Mesothelial cell of epicardium (in vitro differentiated cells): Measurements from ENCODE around the gene METRN. TPM values are rescaled to one million over a fixed set of nuclear protein-coding genes. Genes with fewer than 3 reads are reported as not detected.

Experiments
- DNase-seq, 2 experiments: peaks; one replicate each; pipeline ENCODE4 v3.0.0; 2021; ENCODE audit warnings: low spot score in 2 of 2; ENCODE audit not compliant: unreplicated experiment in 2 of 2
- H3K27ac Mint-ChIP-seq: 2 replicates; pipeline ENCODE4 v1.8.0; 2021; ENCODE audit warnings: mixed read lengths
- H3K27me3 Mint-ChIP-seq: 2 replicates; pipeline ENCODE4 v1.8.0; 2021; ENCODE audit warnings: low read depth, mixed read lengths
- H3K36me3 Mint-ChIP-seq: 2 replicates; pipeline ENCODE4 v1.8.0; 2021; ENCODE audit warnings: mixed read lengths
- H3K4me1 Mint-ChIP-seq: 2 replicates; pipeline ENCODE4 v1.8.0; 2021; ENCODE audit warnings: mixed read lengths
- H3K4me3 Mint-ChIP-seq: 2 replicates; pipeline ENCODE4 v1.8.0; 2021; ENCODE audit warnings: mild to moderate bottlenecking, moderate library complexity, mixed read lengths
- H3K9me3 Mint-ChIP-seq: 2 replicates; pipeline ENCODE4 v1.8.0; 2021; ENCODE audit warnings: mixed read lengths
- total RNA-seq: library from RNA; stranded (reverse); gene quantifications from 3 replicates; pipeline ENCODE4 v1.2.1, GENCODE V29; 2021
- TF ChIP-seq, protein P1 (sequence below): fragments of 200-600 bp; sonication (generic); IDR thresholded peaks from one replicate; pipeline ENCODE4 v1.5.0; 2021; ENCODE audit warnings: antibody characterized with exemption; ENCODE audit not compliant: unreplicated experiment

The METRN gene
- total RNA-seq, 1 donor from 2014 or later: 15.1 TPM

DNA sequence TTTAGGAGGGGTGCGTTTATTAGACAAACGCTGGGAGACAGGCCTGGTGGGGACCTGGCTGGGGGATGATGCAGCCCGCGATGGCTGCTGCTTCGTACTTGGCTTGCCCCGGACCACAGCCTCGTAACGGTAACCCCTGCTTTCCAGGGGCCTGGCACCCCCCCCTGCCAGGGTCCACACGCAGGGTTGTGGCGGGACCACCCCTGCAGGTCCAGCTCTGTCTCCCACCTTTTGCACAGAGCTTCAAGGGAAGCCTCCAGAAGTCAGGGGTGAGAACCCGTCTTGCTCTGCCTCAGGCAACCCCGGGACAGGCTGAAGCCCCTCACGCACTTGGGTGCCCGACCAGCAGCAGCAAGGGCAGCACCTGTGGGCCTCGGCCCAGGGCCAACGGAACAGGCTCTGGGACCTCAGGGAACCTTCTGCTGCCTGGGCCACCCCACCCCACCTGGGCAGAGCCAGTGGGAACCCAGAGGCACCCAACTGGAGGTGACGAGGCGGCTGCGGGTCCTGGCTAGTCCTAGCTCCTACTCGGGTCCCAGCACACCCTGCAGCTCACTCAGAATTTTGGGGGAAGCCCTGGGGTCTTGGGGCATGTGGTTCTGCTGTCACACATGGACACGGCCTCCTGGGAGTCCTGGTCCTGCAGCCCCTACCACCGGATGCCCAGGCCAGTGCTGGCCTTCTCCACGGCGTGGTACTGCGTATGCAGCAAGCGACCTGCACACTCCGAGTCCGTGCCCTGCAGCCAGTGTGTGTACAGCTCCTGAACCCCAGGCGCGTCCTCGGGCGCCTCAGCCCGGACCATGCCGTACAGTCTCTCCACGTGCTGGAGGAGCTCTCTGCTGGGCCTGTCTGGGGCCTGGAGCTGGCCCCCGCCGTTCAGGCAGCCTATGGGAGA, 15.1 kb downstream of the METRN start:
- Mint-ChIP-seq H3K4me3 (no peak overlapping the region), H3K4me1 (no peaks in the 10 kb centered on the region), H3K9me3 (no peaks in the 10 kb centered on the region), H3K36me3 (peaks cover 1% of the 10 kb centered on the region), H3K27ac (no peak overlapping the region), H3K27me3 (peaks cover 18% of the 10 kb centered on the region)
- no peak for DNase-seq
- TF ChIP-seq, protein P1, sequence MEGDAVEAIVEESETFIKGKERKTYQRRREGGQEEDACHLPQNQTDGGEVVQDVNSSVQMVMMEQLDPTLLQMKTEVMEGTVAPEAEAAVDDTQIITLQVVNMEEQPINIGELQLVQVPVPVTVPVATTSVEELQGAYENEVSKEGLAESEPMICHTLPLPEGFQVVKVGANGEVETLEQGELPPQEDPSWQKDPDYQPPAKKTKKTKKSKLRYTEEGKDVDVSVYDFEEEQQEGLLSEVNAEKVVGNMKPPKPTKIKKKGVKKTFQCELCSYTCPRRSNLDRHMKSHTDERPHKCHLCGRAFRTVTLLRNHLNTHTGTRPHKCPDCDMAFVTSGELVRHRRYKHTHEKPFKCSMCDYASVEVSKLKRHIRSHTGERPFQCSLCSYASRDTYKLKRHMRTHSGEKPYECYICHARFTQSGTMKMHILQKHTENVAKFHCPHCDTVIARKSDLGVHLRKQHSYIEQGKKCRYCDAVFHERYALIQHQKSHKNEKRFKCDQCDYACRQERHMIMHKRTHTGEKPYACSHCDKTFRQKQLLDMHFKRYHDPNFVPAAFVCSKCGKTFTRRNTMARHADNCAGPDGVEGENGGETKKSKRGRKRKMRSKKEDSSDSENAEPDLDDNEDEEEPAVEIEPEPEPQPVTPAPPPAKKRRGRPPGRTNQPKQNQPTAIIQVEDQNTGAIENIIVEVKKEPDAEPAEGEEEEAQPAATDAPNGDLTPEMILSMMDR: no peak

DNA sequence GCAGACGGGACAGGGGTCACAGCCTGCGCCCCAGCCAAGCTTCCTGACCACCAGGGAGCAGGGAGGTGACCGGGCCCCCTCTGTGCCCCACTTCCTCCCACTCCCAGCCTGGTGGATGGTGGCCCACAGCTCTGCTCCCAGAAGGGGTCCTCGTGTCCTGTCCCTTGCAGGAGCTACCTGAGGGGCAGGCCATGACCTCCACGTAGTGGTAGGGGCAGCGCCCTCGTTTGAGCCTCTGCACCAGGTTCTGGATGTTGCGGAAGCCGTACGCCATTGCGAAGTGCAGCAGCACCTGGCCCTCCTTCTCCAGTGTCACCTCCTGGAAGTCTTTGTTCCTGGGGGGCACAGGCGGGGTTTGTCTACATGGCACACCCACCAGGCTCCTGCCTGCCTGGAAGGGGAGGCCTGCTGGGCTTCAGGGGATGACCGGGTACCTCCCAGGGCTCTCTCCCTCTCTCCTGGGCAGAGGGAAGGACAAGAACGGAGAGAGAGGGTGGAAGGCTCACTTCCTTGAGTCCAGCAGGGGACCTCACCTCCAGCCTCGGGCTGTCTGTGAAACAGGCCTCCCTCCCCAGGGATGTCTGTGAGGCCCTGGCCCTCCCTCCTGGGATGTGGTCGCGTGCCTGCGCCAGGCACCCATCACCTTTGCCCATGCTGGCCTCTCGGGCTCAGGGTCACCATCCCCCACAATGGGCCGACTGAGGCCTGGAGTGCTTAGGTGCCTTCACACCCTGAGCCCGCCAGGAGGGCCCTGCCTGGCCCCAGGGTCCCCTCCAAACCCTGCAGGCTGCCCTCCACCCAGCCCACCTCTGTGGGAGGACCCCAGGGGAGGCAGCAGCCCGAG, 16.0 kb downstream of the METRN start:
- Mint-ChIP-seq H3K36me3 (peaks cover 6% of the 10 kb centered on the region), H3K4me3 (no peak overlapping the region), H3K9me3 (no peaks in the 10 kb centered on the region), H3K27ac (no peak overlapping the region), H3K27me3 (peaks cover 9% of the 10 kb centered on the region), H3K4me1 (no peaks in the 10 kb centered on the region)
- DNase-seq: no peak
- TF ChIP-seq, protein P1: no peak

DNA sequence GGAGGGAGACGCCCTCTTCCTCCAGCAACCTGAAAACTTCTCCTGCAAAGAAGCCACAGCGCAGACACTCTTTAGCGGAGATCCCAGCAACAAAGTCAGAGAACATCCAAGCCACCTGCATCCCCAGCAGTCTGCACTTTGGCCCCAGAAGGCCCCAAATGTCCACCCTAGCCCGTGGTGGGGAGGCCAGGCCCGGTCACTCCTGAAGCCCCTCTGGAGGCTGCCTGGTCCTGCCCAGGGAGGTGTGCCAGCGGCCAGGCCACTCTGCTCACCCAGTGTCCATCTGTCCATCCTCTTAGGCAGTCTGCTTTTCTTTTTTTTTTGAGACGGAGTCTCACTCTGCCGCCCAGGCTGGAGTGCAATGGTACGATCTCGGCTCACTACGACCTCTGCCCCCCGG, 17.4 kb downstream of the METRN start:
- no peak overlapping the region for H3K4me3 Mint-ChIP-seq
- H3K27ac Mint-ChIP-seq: no peak overlapping the region
- DNase-seq: no peak
- H3K4me1 Mint-ChIP-seq: no peaks in the 10 kb centered on the region
- peaks cover 1% of the 10 kb centered on the region for H3K27me3 Mint-ChIP-seq
- no peaks in the 10 kb centered on the region for H3K9me3 Mint-ChIP-seq
- peaks cover 6% of the 10 kb centered on the region for H3K36me3 Mint-ChIP-seq
- TF ChIP-seq, protein P1: no peak

DNA sequence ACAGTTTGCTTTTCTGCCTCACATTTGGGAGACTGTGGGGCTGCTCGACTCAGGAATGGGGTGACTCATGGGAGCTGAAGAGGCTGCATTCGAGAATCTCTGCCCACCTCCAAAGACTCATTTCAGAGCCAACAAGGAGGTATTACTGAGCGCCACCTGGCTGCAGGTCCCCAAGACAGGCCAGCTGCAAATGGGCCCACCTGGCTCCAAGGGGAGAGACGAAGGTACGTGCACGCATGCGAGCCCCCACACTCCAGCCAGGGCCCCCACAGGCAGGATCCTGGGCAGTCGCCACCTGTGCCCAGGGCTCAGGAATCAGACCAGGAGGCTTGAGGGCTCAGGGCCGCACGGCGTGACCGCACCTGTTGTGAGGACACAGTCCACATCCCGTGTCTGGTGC, 18.0 kb downstream of the METRN start:
- H3K36me3 Mint-ChIP-seq: peaks cover 9% of the 10 kb centered on the region
- DNase-seq: no peak
- no peak overlapping the region for H3K4me3 Mint-ChIP-seq

DNA sequence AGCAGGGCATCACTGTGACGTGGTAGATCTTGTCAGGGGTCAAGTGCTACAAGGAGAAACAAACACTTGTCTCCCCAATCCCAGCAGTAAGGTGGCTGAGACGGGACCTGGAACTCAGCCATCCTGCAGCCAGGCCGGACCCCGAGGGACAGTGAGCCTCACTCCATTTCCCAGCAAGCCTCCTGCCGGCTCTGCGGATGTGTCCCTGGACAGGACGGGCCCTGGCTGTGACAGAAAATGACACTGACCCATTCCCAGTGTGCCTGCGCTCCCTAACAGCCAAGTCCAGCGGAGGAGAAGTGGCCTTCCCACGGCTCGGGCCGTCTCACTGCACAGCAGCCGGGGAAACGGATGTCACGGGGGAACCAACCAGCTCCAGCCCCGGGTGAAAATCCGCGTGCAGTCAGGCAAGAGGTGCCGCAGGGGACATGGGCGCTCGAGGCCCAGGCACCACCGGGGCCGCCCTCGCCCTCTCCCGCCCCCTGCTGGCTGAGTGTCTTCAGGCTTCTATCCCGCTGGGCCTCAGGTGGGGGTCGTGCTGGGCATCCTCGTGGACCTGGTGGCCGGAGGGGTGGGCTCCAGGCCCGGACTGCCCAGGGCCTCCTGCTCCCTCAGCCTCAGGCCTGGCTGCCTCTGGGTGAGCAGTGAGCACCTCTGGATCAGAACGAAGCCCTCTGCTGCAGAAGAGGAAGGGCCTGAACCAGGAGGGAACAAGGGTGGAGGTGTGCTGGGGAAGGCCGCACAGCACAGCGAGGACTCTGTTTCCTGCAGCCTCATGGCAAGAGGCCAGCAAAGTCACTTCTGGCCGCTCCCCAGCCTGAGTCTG, 18.7 kb downstream of the METRN start:
- no peak for DNase-seq
- TF ChIP-seq, protein P1: no peak
- Mint-ChIP-seq H3K27ac (no peak overlapping the region), H3K4me1 (no peaks in the 10 kb centered on the region), H3K4me3 (no peak overlapping the region), H3K27me3 (peaks cover under 1% of the 10 kb centered on the region), H3K36me3 (peaks cover 11% of the 10 kb centered on the region), H3K9me3 (no peaks in the 10 kb centered on the region)

More for the DNA sequence above, 18.0 kb downstream of the METRN start:
- H3K9me3 Mint-ChIP-seq: no peaks in the 10 kb centered on the region
- TF ChIP-seq, protein P1: no peak
- no peak overlapping the region for H3K27ac Mint-ChIP-seq
- H3K4me1 Mint-ChIP-seq: no peaks in the 10 kb centered on the region
- peaks cover 1% of the 10 kb centered on the region for H3K27me3 Mint-ChIP-seq
